GM23338 (cell line): ENCODE results near the gene MEOX1. TPM values are rescaled to one million over a fixed set of nuclear protein-coding genes. Genes with fewer than 3 reads are reported as not detected.
"Not testable (repeated sequence)": the region's sequence is repeated elsewhere in the genome, so short reads cannot be mapped to it uniquely, and the experiment has no call there.

Experiments used
- ATAC-seq: fragments of 200-7000 bp; cut with Tn5 transposase; 3 replicates; pipeline ENCODE4 v1.9.1; 2020
- DNase-seq: peaks from one replicate; pipeline ENCODE4 v3.0.0-alpha.2; 2015; ENCODE audit warnings: low spot score
- H2AFZ ChIP-seq: fragments of 200-600 bp; sonication (generic); 2 replicates; pipeline ENCODE4 v1.8.0; 2016; ENCODE audit warnings: antibody characterized with exemption, mild to moderate bottlenecking, moderate library complexity
- H3F3A ChIP-seq: fragments of 200-600 bp; sonication (generic); replicated peaks from 2 replicates; pipeline ENCODE4 v1.8.0; 2017; ENCODE audit warnings: antibody characterized with exemption, mixed run types, low read depth
- H3K27ac ChIP-seq: fragments of 200-600 bp; sonication (generic); 2 replicates; pipeline ENCODE4 v1.6.1; 2016; ENCODE audit warnings: low read depth
- H3K27me3 ChIP-seq: fragments of 200-600 bp; sonication (generic); 2 replicates; pipeline ENCODE4 v1.8.0; 2016; ENCODE audit warnings: mild to moderate bottlenecking, mixed run types, moderate library complexity; ENCODE audit not compliant: insufficient read depth
- H3K36me3 ChIP-seq: fragments of 200-600 bp; sonication (generic); 2 replicates; pipeline ENCODE4 v1.8.0; 2016; ENCODE audit warnings: mild to moderate bottlenecking; ENCODE audit not compliant: insufficient read depth
- H3K4me1 ChIP-seq: fragments of 200-600 bp; sonication (generic); 2 replicates; pipeline ENCODE4 v1.8.0; 2016; ENCODE audit warnings: mild to moderate bottlenecking, moderate library complexity; ENCODE audit not compliant: insufficient read depth
- H3K4me2 ChIP-seq: fragments of 200-600 bp; sonication (generic); 2 replicates; pipeline ENCODE4 v1.7.1; 2017; ENCODE audit warnings: mixed run types
- H3K4me3 ChIP-seq: fragments of 200-600 bp; sonication (generic); 2 replicates; pipeline ENCODE4 v1.6.1; 2016; ENCODE audit warnings: mixed run types
- H3K79me2 ChIP-seq: fragments of 200-600 bp; sonication (generic); replicated peaks from 2 replicates; pipeline ENCODE4 v1.8.0; 2017; ENCODE audit warnings: mild to moderate bottlenecking; ENCODE audit not compliant: insufficient read depth
- H3K9me2 ChIP-seq: fragments of 200-600 bp; sonication (generic); 2 replicates; pipeline ENCODE4 v1.8.0; 2017; ENCODE audit not compliant: insufficient read depth
- H4K20me1 ChIP-seq: fragments of 200-600 bp; sonication (generic); replicated peaks from 2 replicates; pipeline ENCODE4 v1.8.0; 2017; ENCODE audit warnings: mild to moderate bottlenecking; ENCODE audit not compliant: insufficient read depth
- H3K27ac Mint-ChIP-seq: 2 replicates; pipeline ENCODE4 v1.8.0; 2020; ENCODE audit warnings: inconsistent platforms, mild to moderate bottlenecking, moderate library complexity, mixed read lengths
- H3K27me3 Mint-ChIP-seq: 3 replicates; pipeline ENCODE4 v1.8.0; 2022; ENCODE audit warnings: low read depth, mild to moderate bottlenecking, moderate library complexity, mixed read lengths, inconsistent platforms; ENCODE audit not compliant: insufficient read depth, poor library complexity
- H3K36me3 Mint-ChIP-seq: 3 replicates; pipeline ENCODE4 v1.8.0; 2021; ENCODE audit warnings: low read depth, mild to moderate bottlenecking, inconsistent platforms, moderate library complexity, mixed read lengths
- H3K4me1 Mint-ChIP-seq: 3 replicates; pipeline ENCODE4 v1.8.0; 2020; ENCODE audit warnings: mild to moderate bottlenecking, inconsistent platforms, mixed read lengths
- H3K4me3 Mint-ChIP-seq: 3 replicates; pipeline ENCODE4 v1.8.0; 2021; ENCODE audit warnings: moderate library complexity, mild to moderate bottlenecking, inconsistent platforms, mixed read lengths
- H3K9me3 Mint-ChIP-seq: 3 replicates; pipeline ENCODE4 v1.8.0; 2020; ENCODE audit warnings: moderate library complexity, mild to moderate bottlenecking, inconsistent platforms, mixed read lengths
- EZH2phosphoT487 ChIP-seq: fragments of 200-600 bp; sonication (generic); IDR thresholded peaks from one replicate; pipeline ENCODE4 v1.8.1; 2018; ENCODE audit warnings: antibody characterized with exemption; ENCODE audit not compliant: unreplicated experiment
- REST ChIP-seq: IDR thresholded peaks from one replicate; pipeline ENCODE4 v1.6.1; 2018; ENCODE audit warnings: antibody characterized with exemption; ENCODE audit not compliant: unreplicated experiment
- STAT1 ChIP-seq: IDR thresholded peaks from one replicate; pipeline ENCODE4 v1.6.1; 2016; ENCODE audit warnings: antibody characterized with exemption; ENCODE audit not compliant: unreplicated experiment
- ZNF114 ChIP-seq: fragments of 250-450 bp; sonication (Bioruptor Pico); IDR thresholded peaks from 2 replicates; pipeline ENCODE4 v1.5.0; 2020; ENCODE audit warnings: mild to moderate bottlenecking, moderate library complexity
- ZNF331 ChIP-seq: fragments of 250-450 bp; sonication (Bioruptor Pico); IDR thresholded peaks from 2 replicates; pipeline ENCODE4 v1.5.0; 2020; ENCODE audit warnings: low read depth, mild to moderate bottlenecking, moderate library complexity
- polyA plus RNA-seq: library from polyadenylated mRNA; unstranded; fragments of >200 nt; fragmentation: Nextera tagmentation; extraction: Ambion mirVana; gene quantifications from 2 replicates; pipeline ENCODE4 v1.2.1, GENCODE V29; 2016
- total RNA-seq: library from RNA; depleted of rRNA; stranded (reverse); fragments of >200 nt; shearing (Covaris generic); gene quantifications from 2 replicates; pipeline ENCODE4 v1.2.3, GENCODE V29; 2014

MEOX1 gene
- total and polyA plus RNA-seq, 2 experiments from 2014 or later, result not detected

- no peaks in the 10 kb centered on the region for H3K27me3 ChIP-seq
- DNase-seq, result no peak
- Mint-ChIP-seq H3K27me3 (peaks cover 5% of the 10 kb centered on the region), H3K4me3 (no peak overlapping the region), H3K9me3 (peaks cover 12% of the 10 kb centered on the region; the same call in 2 of the 3 replicates), H3K27ac (no peak overlapping the region), H3K36me3 (no peaks in the 10 kb centered on the region), H3K4me1 (no peaks in the 10 kb centered on the region)
- H3K27ac ChIP-seq, result no peak overlapping the region
- H2AFZ ChIP-seq, result no peak overlapping the region
- H3K4me3 ChIP-seq, result no peak overlapping the region
- H3K4me2 ChIP-seq, result no peak overlapping the region
- H3K36me3 ChIP-seq, result no peaks in the 10 kb centered on the region
- no peaks in the 10 kb centered on the region; the same call in 1 of the 2 replicates for H3K4me1 ChIP-seq
- no peaks in the 10 kb centered on the region for H3K9me2 ChIP-seq
- no peak for ATAC-seq
- H3K79me2 ChIP-seq, result no peaks in the 10 kb centered on the region
- TF ChIP-seq REST, result no peak
- no peak for TF ChIP-seq ZNF114 (CRISPR knock-in tag)
- no peaks in the 10 kb centered on the region for H3F3A ChIP-seq
- H4K20me1 ChIP-seq, result no peaks in the 10 kb centered on the region
Measured at GRCh38 chr17:43604549-43604948, 57.2 kb downstream of the MEOX1 start.

- Histone ChIP-seq H3K4me2 (no peak overlapping the region), H3K9me2 (no peaks in the 10 kb centered on the region), H3F3A (no peaks in the 10 kb centered on the region), H3K4me1 (peaks cover 4% of the 10 kb centered on the region; the same call in 1 of the 2 replicates), H2AFZ (no peak overlapping the region), H3K4me3 (no peak overlapping the region), H3K27me3 (no peaks in the 10 kb centered on the region), H4K20me1 (no peaks in the 10 kb centered on the region), H3K79me2 (no peaks in the 10 kb centered on the region), H3K27ac (no peak overlapping the region), H3K36me3 (no peaks in the 10 kb centered on the region)
- TF ChIP-seq EZH2phosphoT487 (no peak), STAT1 (no peak), ZNF331 (CRISPR knock-in tag) (no peak)
- no peak for ATAC-seq
- no peak overlapping the region for H3K27ac Mint-ChIP-seq
- no peak overlapping the region for H3K4me3 Mint-ChIP-seq
- peaks cover 12% of the 10 kb centered on the region; the same call in 2 of the 3 replicates for H3K9me3 Mint-ChIP-seq
- no peaks in the 10 kb centered on the region for H3K36me3 Mint-ChIP-seq
- peaks cover 3% of the 10 kb centered on the region; the same call in 1 of the 3 replicates for H3K4me1 Mint-ChIP-seq
- no peak for DNase-seq
- peaks cover 5% of the 10 kb centered on the region for H3K27me3 Mint-ChIP-seq
Measured at GRCh38 chr17:43603321-43603720, 58.4 kb downstream of the MEOX1 start.

DNA sequence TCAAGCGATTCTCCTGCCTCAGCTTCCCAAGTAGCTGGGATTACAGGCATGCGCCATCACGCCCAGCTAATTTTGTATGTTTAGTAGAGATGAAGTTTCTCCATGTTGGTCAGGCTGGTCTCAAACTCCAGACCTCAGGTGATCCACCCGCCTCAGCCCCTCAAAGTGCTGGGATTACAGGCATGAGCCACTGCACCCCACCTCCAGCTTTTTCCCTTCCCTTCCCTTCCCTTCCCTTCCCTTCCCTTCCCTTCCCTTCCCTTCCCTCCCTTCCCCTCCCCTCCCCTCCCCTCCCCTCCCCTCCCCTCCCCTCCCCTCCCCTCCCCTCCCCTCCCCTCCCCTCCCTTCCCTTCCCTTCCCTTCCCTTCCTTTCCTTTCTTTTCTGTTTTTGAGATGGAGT is 59.2 kb downstream of the MEOX1 start:
- not testable (repeated sequence) for H3K79me2 ChIP-seq, H2AFZ ChIP-seq, H3K27me3 ChIP-seq, H3K36me3 Mint-ChIP-seq, H3K27ac Mint-ChIP-seq, H3K36me3 ChIP-seq, H3K4me1 ChIP-seq, H3K27me3 Mint-ChIP-seq, H3K27ac ChIP-seq, DNase-seq, H3K4me2 ChIP-seq, H3K4me3 Mint-ChIP-seq, ATAC-seq, H4K20me1 ChIP-seq, H3K9me2 ChIP-seq, H3F3A ChIP-seq, H3K4me3 ChIP-seq, H3K4me1 Mint-ChIP-seq
- H3K9me3 Mint-ChIP-seq, result peaks cover 12% of the 10 kb centered on the region; the same call in 2 of the 3 replicates
